Left hindlimb (tissue), 1 donor: ENCODE results near the gene PEX10.
"Not testable (repeated sequence)": the region's sequence is repeated elsewhere in the genome, so short reads cannot be mapped to it uniquely, and the experiment has no call there.

Source experiments
- DNase-seq: peaks from one replicate; pipeline ENCODE4 v3.0.0-alpha.2; 2018

PEX10 gene

GRCh38 chr1:2412395-2412772 is at the start of gene PEX10:
Gene PEX10 (minus strand): TSS chr1:2412564. CDS start chr1:2412502, 62 bp downstream.
- peak; percentile 98 for DNase-seq

- DNase-seq = no peak
Observed at GRCh38 chr1:2460996-2461751, 48.8 kb upstream of the PEX10 start.

GRCh38 chr1:2460203-2460602 is 47.8 kb upstream of the PEX10 start:
- no peak for DNase-seq

GRCh38 chr1:2459757-2460156 is 47.4 kb upstream of the PEX10 start:
- no peak for DNase-seq

- not testable (repeated sequence) for DNase-seq
Observed at GRCh38 chr1:2459102-2459753, 46.9 kb upstream of the PEX10 start.

GRCh38 chr1:2458687-2459086 is 46.3 kb upstream of the PEX10 start:
- DNase-seq = no peak

GRCh38 chr1:2457444-2457843 is 45.1 kb upstream of the PEX10 start:
- DNase-seq = no peak

- DNase-seq = no peak
Observed at GRCh38 chr1:2455757-2456156, 43.4 kb upstream of the PEX10 start.

GRCh38 chr1:2454227-2454626 is 41.9 kb upstream of the PEX10 start:
- DNase-seq = no peak

- no peak for DNase-seq
Observed at GRCh38 chr1:2452932-2453315, 40.6 kb upstream of the PEX10 start.

GRCh38 chr1:2452201-2452931 is 40.0 kb upstream of the PEX10 start:
- no peak for DNase-seq

GRCh38 chr1:2451741-2452140 is 39.4 kb upstream of the PEX10 start:
- no peak for DNase-seq

- no peak for DNase-seq
Observed at GRCh38 chr1:2449636-2450454, 37.5 kb upstream of the PEX10 start.

GRCh38 chr1:2448098-2448445 is 35.7 kb upstream of the PEX10 start:
- no peak for DNase-seq

GRCh38 chr1:2447276-2448097 is 35.1 kb upstream of the PEX10 start:
- DNase-seq = no peak

GRCh38 chr1:2446861-2447260 is 34.5 kb upstream of the PEX10 start:
- DNase-seq = no peak

GRCh38 chr1:2446394-2446793 is 34.0 kb upstream of the PEX10 start:
- DNase-seq = no peak

GRCh38 chr1:2445823-2446215 is 33.5 kb upstream of the PEX10 start:
- DNase-seq = no peak

GRCh38 chr1:2445162-2445822 is 32.9 kb upstream of the PEX10 start:
- DNase-seq = no peak

GRCh38 chr1:2444138-2444591 is 31.8 kb upstream of the PEX10 start:
- DNase-seq = no peak

- no peak for DNase-seq
Observed at GRCh38 chr1:2443277-2444137, 31.1 kb upstream of the PEX10 start.
